PC-9 (cell line): ENCODE measurements around the gene PRRT2. TPM values are rescaled to one million over a fixed set of nuclear protein-coding genes. Genes with fewer than 3 reads are reported as not detected.

ENCODE experiments used
- BruUV-seq: library from RNA; stranded (reverse); fragments of 400-500 nt; replicated peaks from 2 replicates; lab custom pipeline; 2021; lab: Mats Ljungman, UMichigan
- CTCF ChIA-PET: fragments of 300-600 bp; sonication (Branson Sonifier 250); formaldehyde crosslinking; loops from one replicate; lab custom pipeline; 2022; ENCODE audit warnings: antibody characterized with exemption; lab: Charles Lee
- POLR2A ChIA-PET: fragments of 300-600 bp; sonication (Branson Sonifier 250); formaldehyde crosslinking; loops from one replicate; lab custom pipeline; 2022; ENCODE audit warnings: antibody characterized with exemption; ENCODE audit not compliant: unreplicated experiment; lab: Charles Lee
- DNase-seq, 2 experiments: peaks; one replicate each; pipeline versions ENCODE4 v3.0.0 to v3.0.0-alpha.2; 2015 to 2022; ENCODE audit warnings: mixed read lengths in 1 of 2
- H2AFZ ChIP-seq: fragments of 200-600 bp; sonication (generic); 2 replicates; pipeline ENCODE4 v1.8.1; 2017; ENCODE audit warnings: antibody characterized with exemption
- H3F3A ChIP-seq: fragments of 200-600 bp; sonication (generic); 2 replicates; pipeline ENCODE4 v1.8.1; 2017; ENCODE audit warnings: antibody characterized with exemption, mild to moderate bottlenecking, low read depth; ENCODE audit not compliant: insufficient read depth
- H3K27ac ChIP-seq: fragments of 200-600 bp; sonication (generic); 2 replicates; pipeline ENCODE4 v1.6.1; 2016; ENCODE audit warnings: mixed run types
- H3K27me3 ChIP-seq: fragments of 200-600 bp; sonication (generic); 2 replicates; pipeline ENCODE4 v1.6.1; 2016; ENCODE audit warnings: low read depth, mixed run types; ENCODE audit not compliant: insufficient read depth
- H3K36me3 ChIP-seq: fragments of 200-600 bp; sonication (generic); 2 replicates; pipeline ENCODE4 v1.6.1; 2016; ENCODE audit warnings: low read depth, mixed run types
- H3K4me1 ChIP-seq: fragments of 200-600 bp; sonication (generic); replicated peaks from 2 replicates; pipeline ENCODE4 v1.6.1; 2016; ENCODE audit warnings: mixed run types; ENCODE audit not compliant: insufficient read depth
- H3K4me2 ChIP-seq: fragments of 200-600 bp; sonication (generic); 2 replicates; pipeline ENCODE4 v1.6.1; 2017; ENCODE audit warnings: mixed run types
- H3K4me3 ChIP-seq: fragments of 200-600 bp; sonication (generic); 2 replicates; pipeline ENCODE4 v1.6.1; 2016; ENCODE audit warnings: mixed run types
- H3K79me2 ChIP-seq: fragments of 200-600 bp; sonication (generic); 2 replicates; pipeline ENCODE4 v1.6.1; 2017; ENCODE audit warnings: low read depth, mixed run types
- H3K9me2 ChIP-seq: fragments of 200-600 bp; sonication (generic); 2 replicates; pipeline ENCODE4 v1.8.1; 2017; ENCODE audit warnings: mild to moderate bottlenecking; ENCODE audit not compliant: insufficient read depth
- H3K9me3 ChIP-seq: fragments of 200-600 bp; sonication (generic); 2 replicates; pipeline ENCODE4 v1.8.1; 2016; ENCODE audit warnings: low read depth; ENCODE audit not compliant: insufficient read depth
- H4K20me1 ChIP-seq: fragments of 200-600 bp; sonication (generic); 2 replicates; pipeline ENCODE4 v1.8.1; 2017; ENCODE audit not compliant: insufficient read depth
- EZH2 ChIP-seq: fragments of 200-600 bp; sonication (generic); IDR thresholded peaks from 2 replicates; pipeline ENCODE4 v1.8.0; 2017; ENCODE audit warnings: antibody characterized with exemption, low read depth
- intact Hi-C: fragments of 100-400 bp; cut with micrococcal nuclease; formaldehyde crosslinking; loops from one replicate; pipeline ENCODE4 v1.10.0; 2022; ENCODE audit not compliant: unreplicated experiment
- total RNA-seq: library from RNA; stranded (reverse); gene quantifications from 2 replicates; pipeline ENCODE4 v1.2.3, GENCODE V29; 2021
- TF ChIP-seq, protein P1 (sequence below): fragments of 200-600 bp; sonication (generic); conservative IDR thresholded peaks from 2 replicates; pipeline ENCODE4 v1.6.1; 2017; ENCODE audit warnings: mixed run types, antibody characterized with exemption, mild to moderate bottlenecking, moderate library complexity

PRRT2 gene
- total RNA-seq, 1 experiment from 2014 or later: 4.9 TPM

DNA sequence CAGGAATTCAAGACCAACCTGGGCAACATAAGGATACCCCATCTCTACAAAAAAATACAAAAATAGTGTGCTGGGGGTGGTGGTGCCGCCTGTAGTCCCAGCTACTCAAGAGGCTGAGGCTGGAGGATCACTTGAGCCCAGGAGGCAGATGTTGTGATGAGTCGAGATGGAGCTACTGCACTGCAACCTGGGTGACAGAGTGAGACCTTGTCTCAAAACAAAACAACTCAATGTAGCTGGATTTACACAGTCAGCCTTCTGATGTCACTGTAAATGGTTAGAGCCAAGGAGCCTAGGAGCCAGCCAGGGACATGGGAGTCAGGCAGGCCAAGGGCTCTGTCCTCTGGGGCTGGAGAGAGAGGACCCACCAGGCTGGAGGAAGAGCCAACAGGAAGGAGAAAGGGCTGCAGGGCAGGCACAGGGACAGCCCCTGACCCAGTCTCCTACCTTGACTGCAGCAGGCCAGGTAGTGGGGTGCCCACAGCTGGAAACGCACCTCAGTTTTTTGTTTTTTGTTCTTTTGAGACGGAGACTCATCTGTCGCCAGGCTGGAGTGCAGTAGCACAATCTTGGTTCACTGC lies 42.6 kb downstream of the PRRT2 start:
- no peaks in the 10 kb centered on the region for H3K36me3 ChIP-seq
- H3K27ac ChIP-seq: no peak overlapping the region
- H2AFZ ChIP-seq: no peak overlapping the region
- no peak overlapping the region for H3K4me3 ChIP-seq
- no peaks in the 10 kb centered on the region for H3F3A ChIP-seq
- TF ChIP-seq, protein P1, sequence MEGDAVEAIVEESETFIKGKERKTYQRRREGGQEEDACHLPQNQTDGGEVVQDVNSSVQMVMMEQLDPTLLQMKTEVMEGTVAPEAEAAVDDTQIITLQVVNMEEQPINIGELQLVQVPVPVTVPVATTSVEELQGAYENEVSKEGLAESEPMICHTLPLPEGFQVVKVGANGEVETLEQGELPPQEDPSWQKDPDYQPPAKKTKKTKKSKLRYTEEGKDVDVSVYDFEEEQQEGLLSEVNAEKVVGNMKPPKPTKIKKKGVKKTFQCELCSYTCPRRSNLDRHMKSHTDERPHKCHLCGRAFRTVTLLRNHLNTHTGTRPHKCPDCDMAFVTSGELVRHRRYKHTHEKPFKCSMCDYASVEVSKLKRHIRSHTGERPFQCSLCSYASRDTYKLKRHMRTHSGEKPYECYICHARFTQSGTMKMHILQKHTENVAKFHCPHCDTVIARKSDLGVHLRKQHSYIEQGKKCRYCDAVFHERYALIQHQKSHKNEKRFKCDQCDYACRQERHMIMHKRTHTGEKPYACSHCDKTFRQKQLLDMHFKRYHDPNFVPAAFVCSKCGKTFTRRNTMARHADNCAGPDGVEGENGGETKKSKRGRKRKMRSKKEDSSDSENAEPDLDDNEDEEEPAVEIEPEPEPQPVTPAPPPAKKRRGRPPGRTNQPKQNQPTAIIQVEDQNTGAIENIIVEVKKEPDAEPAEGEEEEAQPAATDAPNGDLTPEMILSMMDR: no peak
- TF ChIP-seq EZH2: no peak
- intact Hi-C loops: no loop called here
- H3K27me3 ChIP-seq: no peaks in the 10 kb centered on the region
- no peak overlapping the region for H3K4me2 ChIP-seq
- no peaks in the 10 kb centered on the region for H3K9me3 ChIP-seq
- no peaks in the 10 kb centered on the region for H3K9me2 ChIP-seq
- no peaks in the 10 kb centered on the region for H3K4me1 ChIP-seq
- H3K79me2 ChIP-seq: no peaks in the 10 kb centered on the region
- H4K20me1 ChIP-seq: no peaks in the 10 kb centered on the region
- ChIA-PET POLR2A (no interaction called here), CTCF (interaction anchor here (0.7 kb wide), 1 partner anchor 27 kb away, joined by 10 read pairs; no protein-coding TSS in a partner anchor)
- no peak for DNase-seq
- BruUV-seq: no TSS peak

DNA sequence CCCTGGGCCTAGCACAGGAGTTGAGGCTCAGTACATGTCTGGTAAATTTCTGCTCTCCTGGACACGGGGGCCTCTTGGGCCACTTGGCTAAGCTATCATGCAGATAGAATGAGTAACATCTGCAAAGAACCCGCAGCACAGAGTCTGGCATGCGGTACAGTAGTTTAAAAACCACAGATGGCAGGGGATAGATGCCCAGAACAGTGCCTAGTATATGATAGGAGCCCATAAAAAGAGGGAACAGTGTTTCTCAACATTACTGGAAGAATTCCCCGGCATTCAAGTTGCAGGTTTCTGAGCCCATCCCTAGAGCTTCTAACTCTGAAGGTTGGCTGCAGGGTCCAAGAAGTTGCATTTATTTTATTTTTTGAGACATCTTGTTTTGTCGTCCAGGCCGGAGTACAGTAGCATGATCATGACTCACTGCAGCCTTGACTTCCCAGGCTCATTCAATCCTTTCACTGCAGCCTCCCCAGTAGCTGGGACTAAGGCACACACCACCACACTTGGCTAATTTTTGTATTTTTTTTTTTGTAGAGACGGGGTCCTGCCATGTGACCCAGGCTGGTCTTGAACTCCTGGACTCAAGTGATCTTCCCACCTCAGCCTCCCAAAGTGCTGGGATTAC lies 45.3 kb downstream of the PRRT2 start:
- H3K9me3 ChIP-seq: no peaks in the 10 kb centered on the region
- H3K36me3 ChIP-seq: no peaks in the 10 kb centered on the region
- H3K4me1 ChIP-seq: peaks cover 9% of the 10 kb centered on the region
- BruUV-seq: no TSS peak
- H3K79me2 ChIP-seq: peaks cover 10% of the 10 kb centered on the region
- H3K27ac ChIP-seq: no peak overlapping the region
- ChIA-PET POLR2A (interaction anchor here (0.7 kb wide), 1 partner anchor 36 kb away, joined by 32 read pairs; no protein-coding TSS in a partner anchor), CTCF (no interaction called here)
- H2AFZ ChIP-seq: no peak overlapping the region
- intact Hi-C loops: no loop called here
- H3K4me3 ChIP-seq: no peak overlapping the region
- H3K4me2 ChIP-seq: no peak overlapping the region
- no peaks in the 10 kb centered on the region for H3K27me3 ChIP-seq
- TF ChIP-seq EZH2: no peak
- TF ChIP-seq, protein P1: no peak
- no peaks in the 10 kb centered on the region for H4K20me1 ChIP-seq
- H3K9me2 ChIP-seq: no peaks in the 10 kb centered on the region
- no peaks in the 10 kb centered on the region for H3F3A ChIP-seq
- DNase-seq: no peak

DNA sequence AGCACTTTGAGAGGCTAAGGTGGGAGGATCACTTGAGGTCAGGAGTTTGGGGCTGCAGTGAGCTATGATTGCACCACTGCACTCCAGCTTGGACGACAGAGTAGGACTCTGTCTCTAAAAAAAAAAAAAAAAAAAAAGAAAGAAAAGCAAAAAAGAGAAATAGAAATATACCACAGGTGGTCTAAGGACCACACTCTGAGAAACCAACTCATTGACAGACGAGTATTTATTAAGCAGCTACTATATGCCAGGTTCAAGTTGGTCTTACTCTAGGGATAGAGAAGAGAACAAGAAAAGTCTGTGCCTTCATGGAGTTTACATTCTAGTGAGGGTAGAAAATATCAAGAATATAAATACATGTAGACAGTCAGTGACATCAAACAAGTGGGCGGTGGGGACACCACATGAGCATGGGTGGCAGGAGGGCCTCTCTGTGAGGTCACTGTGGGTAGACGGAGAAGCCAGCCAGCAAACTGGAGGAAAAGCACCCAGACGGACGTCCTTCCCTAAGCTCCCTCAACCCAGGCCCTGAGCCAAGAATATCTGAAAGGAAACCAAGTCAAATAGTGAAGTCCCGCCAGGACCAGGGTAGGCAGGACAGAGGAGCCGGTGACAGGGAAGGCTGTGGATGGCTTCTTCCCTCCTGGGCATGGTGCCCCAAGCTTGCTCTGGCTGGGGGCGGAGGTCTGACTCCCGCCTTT lies 46.3 kb downstream of the PRRT2 start:
- POLR2A ChIA-PET: interaction anchor here (0.7 kb wide), 2 partner anchors 37 to 43 kb away, joined by 15 to 32 read pairs; partner anchors contain the start of gene PAGR1
- no TSS peak for BruUV-seq

More for the DNA sequence above, 46.3 kb downstream of the PRRT2 start:
- no peak for DNase-seq
- TF ChIP-seq, protein P1: no peak
- no peak for TF ChIP-seq EZH2
- intact Hi-C loops: no loop called here
- H3K27ac ChIP-seq: no peak overlapping the region
- peaks cover 14% of the 10 kb centered on the region for H3K79me2 ChIP-seq
- no peaks in the 10 kb centered on the region for H3F3A ChIP-seq
- H3K36me3 ChIP-seq: no peaks in the 10 kb centered on the region
- no peaks in the 10 kb centered on the region for H3K9me3 ChIP-seq
- no peak overlapping the region for H3K4me2 ChIP-seq
- no peaks in the 10 kb centered on the region for H3K27me3 ChIP-seq
- no peaks in the 10 kb centered on the region for H3K9me2 ChIP-seq
- CTCF ChIA-PET: no interaction called here
- H3K4me3 ChIP-seq: no peak overlapping the region
- no peak overlapping the region for H2AFZ ChIP-seq
- no peaks in the 10 kb centered on the region for H4K20me1 ChIP-seq
- H3K4me1 ChIP-seq: peaks cover 10% of the 10 kb centered on the region
